OCI-LY1 (cell line): Measurements from ENCODE around the gene CHST15.
"Not testable (repeated sequence)": the region's sequence is repeated elsewhere in the genome, so short reads cannot be mapped to it uniquely, and the experiment has no call there.

Experiments
- CTCF ChIP-seq: fragments of 200-600 bp; sonication (generic), shearing (Covaris generic); IDR thresholded peaks from 2 replicates; pipeline ENCODE4 v1.5.1; 2017; ENCODE audit warnings: mild to moderate bottlenecking, antibody characterized with exemption, low read length, moderate library complexity, mixed read lengths
- EZH2 ChIP-seq: fragments of 200-600 bp; sonication (generic), shearing (Covaris generic); IDR thresholded peaks from 2 replicates; pipeline ENCODE4 v1.8.0; 2017; ENCODE audit warnings: borderline replicate concordance, mixed run types, mild to moderate bottlenecking, antibody characterized with exemption, low read length, moderate library complexity, mixed read lengths

GRCh38 chr10:124034576-124035305 is 58.7 kb downstream of the CHST15 start:
- not testable (repeated sequence) for TF ChIP-seq CTCF, EZH2
